MCF 10A (cell line): ENCODE measurements around the gene TRIM41. TPM values are rescaled to one million over a fixed set of nuclear protein-coding genes. Genes with fewer than 3 reads are reported as not detected.

ENCODE experiments used
- BruUV-seq: library from RNA; stranded (reverse); fragments of 400-500 nt; replicated peaks from 2 replicates; lab custom pipeline; 2021; lab: Mats Ljungman, UMichigan
- CTCF ChIA-PET: fragments of 300-600 bp; sonication (Branson Sonifier 250); formaldehyde crosslinking; extraction: SDS; loops from one replicate; lab custom pipeline; 2021; ENCODE audit warnings: antibody characterized with exemption, inconsistent platforms; lab: Yijun Ruan, JAX
- POLR2A ChIA-PET: fragments of 300-600, 350-650 bp; sonication (Branson Sonifier 250); formaldehyde crosslinking; extraction: SDS; loops from one replicate; lab custom pipeline; 2020; ENCODE audit warnings: antibody characterized with exemption, inconsistent platforms; lab: Yijun Ruan, JAX
- DNase-seq: peaks from one replicate; pipeline ENCODE4 v3.0.0-alpha.2; 2018; ENCODE audit not compliant: unreplicated experiment
- H3K27ac Mint-ChIP-seq: one replicate; pipeline ENCODE4 v1.8.0; 2022; ENCODE audit warnings: mild to moderate bottlenecking, low read depth, mixed read lengths; ENCODE audit not compliant: unreplicated experiment
- H3K27me3 Mint-ChIP-seq: one replicate; pipeline ENCODE4 v1.8.0; 2022; ENCODE audit warnings: mixed read lengths; ENCODE audit not compliant: insufficient read depth, unreplicated experiment
- H3K36me3 Mint-ChIP-seq: one replicate; pipeline ENCODE4 v1.8.0; 2022; ENCODE audit warnings: mild to moderate bottlenecking, moderate library complexity, mixed read lengths; ENCODE audit not compliant: insufficient read depth, unreplicated experiment
- H3K4me1 Mint-ChIP-seq: one replicate; pipeline ENCODE4 v1.8.0; 2022; ENCODE audit warnings: mixed read lengths; ENCODE audit not compliant: insufficient read depth, unreplicated experiment
- H3K4me3 Mint-ChIP-seq: one replicate; pipeline ENCODE4 v1.8.0; 2022; ENCODE audit warnings: mild to moderate bottlenecking, moderate library complexity, mixed read lengths; ENCODE audit not compliant: unreplicated experiment
- H3K9me3 Mint-ChIP-seq: one replicate; pipeline ENCODE4 v1.8.0; 2022; ENCODE audit warnings: mixed read lengths; ENCODE audit not compliant: unreplicated experiment
- intact Hi-C: fragments of 100-400 bp; cut with micrococcal nuclease; formaldehyde crosslinking; loops from 2 replicates; pipeline ENCODE4 v1.14.1; 2022
- total RNA-seq: library from RNA; stranded (reverse); gene quantifications from 2 replicates; pipeline ENCODE4 v1.2.3, GENCODE V29; 2022
- TF ChIP-seq, protein P1 (sequence below): fragments of 200-600 bp; IDR thresholded peaks from one replicate; pipeline ENCODE4 v1.8.0; 2022; ENCODE audit warnings: antibody characterized with exemption, mild to moderate bottlenecking; ENCODE audit not compliant: unreplicated experiment

The TRIM41 gene
- total RNA-seq, 1 experiment from 2014 or later = 49.4 TPM

DNA sequence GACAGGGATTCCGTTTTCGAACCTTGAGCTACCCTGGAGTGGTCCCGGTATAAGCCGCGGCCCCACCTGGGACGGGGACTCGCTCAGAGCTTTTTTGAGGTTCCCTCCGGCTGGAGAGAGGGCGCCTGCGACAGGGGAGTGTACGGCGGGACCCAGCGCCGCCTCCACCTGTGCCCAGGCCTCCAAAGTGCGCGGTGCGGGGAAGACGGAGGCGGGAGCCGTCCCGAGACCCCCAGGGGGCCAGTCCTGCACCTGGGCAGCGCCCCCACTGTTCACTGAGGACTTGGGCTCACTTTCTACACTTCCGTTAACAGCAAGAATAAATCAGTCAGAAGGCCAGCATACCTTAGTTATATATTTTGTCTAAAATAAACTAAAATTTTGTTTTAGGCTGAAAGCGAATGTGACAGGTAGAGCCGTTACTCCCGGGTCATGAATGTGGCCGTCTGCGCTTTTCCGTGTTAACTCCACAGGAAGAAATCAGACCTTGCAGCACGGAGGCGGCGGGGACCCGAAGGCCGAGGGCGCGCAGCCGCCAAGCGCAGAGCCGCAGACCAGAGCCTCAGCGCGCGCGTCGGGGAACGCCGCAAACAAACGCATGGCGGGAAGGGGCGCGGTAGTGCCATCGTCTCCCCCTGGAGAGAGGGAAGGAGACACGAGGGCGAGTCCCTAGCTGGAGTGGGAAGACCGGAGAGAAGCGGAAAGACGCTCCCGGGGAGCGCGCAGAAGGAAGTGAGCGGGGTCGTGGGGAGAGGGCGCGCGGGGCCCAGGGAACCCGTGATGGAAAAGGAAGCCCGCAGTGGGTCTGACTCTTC is 32.2 kb upstream of the TRIM41 start:
- CTCF ChIA-PET = interaction anchor here (0.6 to 7.4 kb wide), 10 partner anchors 13 to 897 kb away, joined by 3 to 67 read pairs (median 3); partner anchors contain the start of gene TRIM7
- POLR2A ChIA-PET = interaction anchor here (0.7 to 8.8 kb wide), 21 partner anchors 13 to 389 kb away, joined by 3 to 432 read pairs (median 7); partner anchors contain the start of genes MGAT1, RACK1, TRIM41 and TRIM52
- peaks cover 38% of the 10 kb centered on the region for H3K36me3 Mint-ChIP-seq
- H3K27me3 Mint-ChIP-seq = no peaks in the 10 kb centered on the region
- H3K4me1 Mint-ChIP-seq = peaks cover 14% of the 10 kb centered on the region
- no peak for DNase-seq
- TF ChIP-seq, protein P1, sequence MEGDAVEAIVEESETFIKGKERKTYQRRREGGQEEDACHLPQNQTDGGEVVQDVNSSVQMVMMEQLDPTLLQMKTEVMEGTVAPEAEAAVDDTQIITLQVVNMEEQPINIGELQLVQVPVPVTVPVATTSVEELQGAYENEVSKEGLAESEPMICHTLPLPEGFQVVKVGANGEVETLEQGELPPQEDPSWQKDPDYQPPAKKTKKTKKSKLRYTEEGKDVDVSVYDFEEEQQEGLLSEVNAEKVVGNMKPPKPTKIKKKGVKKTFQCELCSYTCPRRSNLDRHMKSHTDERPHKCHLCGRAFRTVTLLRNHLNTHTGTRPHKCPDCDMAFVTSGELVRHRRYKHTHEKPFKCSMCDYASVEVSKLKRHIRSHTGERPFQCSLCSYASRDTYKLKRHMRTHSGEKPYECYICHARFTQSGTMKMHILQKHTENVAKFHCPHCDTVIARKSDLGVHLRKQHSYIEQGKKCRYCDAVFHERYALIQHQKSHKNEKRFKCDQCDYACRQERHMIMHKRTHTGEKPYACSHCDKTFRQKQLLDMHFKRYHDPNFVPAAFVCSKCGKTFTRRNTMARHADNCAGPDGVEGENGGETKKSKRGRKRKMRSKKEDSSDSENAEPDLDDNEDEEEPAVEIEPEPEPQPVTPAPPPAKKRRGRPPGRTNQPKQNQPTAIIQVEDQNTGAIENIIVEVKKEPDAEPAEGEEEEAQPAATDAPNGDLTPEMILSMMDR = peak; percentile 26
- BruUV-seq = no TSS peak
- peak overlapping the region; percentile 96 for H3K4me3 Mint-ChIP-seq
- no peaks in the 10 kb centered on the region for H3K9me3 Mint-ChIP-seq
- intact Hi-C loops = loop anchor here (1.0 kb wide), 2 partner anchors 16 to 53 kb away; no protein-coding TSS in a partner anchor
- H3K27ac Mint-ChIP-seq = peak overlapping the region; percentile 88

DNA sequence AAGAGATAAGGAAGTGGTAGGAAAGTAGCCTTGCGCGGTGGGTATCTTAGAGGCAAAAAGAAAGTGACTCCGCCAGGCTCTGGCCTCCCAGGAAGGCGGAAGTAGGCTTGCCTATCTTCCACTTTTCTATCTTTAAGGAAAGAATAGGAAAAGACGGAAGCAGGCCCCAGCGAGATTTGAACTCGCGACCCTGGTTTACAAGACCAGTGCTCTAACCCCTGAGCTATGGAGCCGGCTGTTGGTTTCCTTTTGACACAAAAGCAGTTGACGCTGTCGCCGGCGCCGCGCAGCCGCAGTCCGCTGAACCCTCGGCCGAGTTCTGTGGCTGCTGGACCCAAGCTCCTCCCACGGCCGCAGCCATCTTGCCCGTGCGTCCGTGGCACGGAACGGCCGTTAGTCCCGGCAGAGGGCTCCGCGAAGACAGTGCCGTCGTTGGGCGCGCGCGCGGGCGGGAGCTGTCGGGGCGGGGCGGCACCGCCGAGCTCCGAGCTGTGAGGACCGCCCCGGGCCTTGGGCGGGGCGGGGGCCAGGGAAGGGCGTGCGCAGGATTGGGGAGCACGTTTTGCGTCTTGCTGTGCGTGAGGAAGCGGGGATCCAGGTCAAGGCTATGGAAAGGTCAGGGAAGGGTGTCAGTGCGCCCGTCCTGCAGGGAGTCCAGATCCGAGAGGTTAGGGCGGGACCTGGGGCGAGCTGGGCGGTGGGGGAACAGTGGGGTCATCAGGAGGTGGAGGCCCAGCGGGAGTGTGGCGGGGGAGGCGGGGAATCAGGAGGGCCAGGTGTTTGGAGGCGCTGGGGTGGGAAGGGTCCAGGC is 31.4 kb upstream of the TRIM41 start:
- ChIA-PET CTCF (interaction anchor here (0.7 to 7.4 kb wide), 7 partner anchors 12 to 323 kb away, joined by 3 to 67 read pairs (median 3); partner anchors contain the start of gene TRIM7), POLR2A (interaction anchor here (0.5 to 8.8 kb wide), 21 partner anchors 12 to 1321 kb away, joined by 3 to 432 read pairs (median 4); partner anchors contain the start of genes MGAT1, RACK1, TRIM41 and TRIM52)
- DNase-seq = peak; percentile 97
- Mint-ChIP-seq H3K27ac (peak overlapping the region; percentile 88), H3K9me3 (no peaks in the 10 kb centered on the region), H3K4me3 (peak overlapping the region; percentile 96), H3K4me1 (peaks cover 14% of the 10 kb centered on the region), H3K36me3 (peaks cover 38% of the 10 kb centered on the region), H3K27me3 (no peaks in the 10 kb centered on the region)
- BruUV-seq = no TSS peak
- intact Hi-C loops = loop anchor here (1.0 kb wide), 2 partner anchors 16 to 53 kb away; no protein-coding TSS in a partner anchor
- TF ChIP-seq, protein P1 = no peak

DNA sequence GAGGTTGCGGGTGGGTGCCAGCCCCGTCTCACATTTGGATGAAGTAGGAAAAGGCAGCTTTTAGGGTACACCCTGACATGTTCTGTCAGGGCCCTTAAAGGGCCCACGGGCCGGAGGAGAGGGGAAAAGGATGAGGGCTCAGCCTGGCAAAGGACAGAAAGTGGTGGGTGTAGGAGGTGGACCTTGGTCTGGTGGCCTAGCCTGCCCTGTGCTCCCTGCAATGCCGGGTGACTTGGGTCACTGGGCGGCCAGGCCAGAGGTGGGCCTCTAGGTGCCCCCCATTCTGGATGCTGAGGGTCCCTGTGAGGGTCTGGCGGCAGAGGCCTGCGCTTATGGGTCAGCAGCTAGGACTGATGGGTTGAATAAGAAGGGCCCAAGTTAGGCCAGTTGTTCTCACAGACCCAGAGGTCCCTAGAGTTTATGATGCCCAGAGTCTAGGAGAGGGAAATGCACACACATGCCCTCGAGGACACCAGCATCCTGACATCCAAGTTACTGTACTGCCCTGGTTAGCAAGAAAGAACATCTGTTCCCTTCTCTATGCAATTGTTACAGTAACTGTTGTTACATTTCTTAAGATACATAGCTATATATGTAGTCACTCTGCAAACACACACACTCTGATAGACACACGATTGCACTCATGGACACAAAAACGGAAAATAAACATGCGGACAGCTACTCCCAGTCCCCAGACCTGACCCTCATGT is 30.6 kb upstream of the TRIM41 start:
- TF ChIP-seq, protein P1 = no peak
- peak overlapping the region; percentile 96 for H3K4me3 Mint-ChIP-seq
- H3K36me3 Mint-ChIP-seq = peaks cover 34% of the 10 kb centered on the region
- peak; percentile 20 for DNase-seq
- intact Hi-C loops = no loop called here
- ChIA-PET CTCF (interaction anchor here (0.6 to 7.4 kb wide), 6 partner anchors 9 to 324 kb away, joined by 3 to 67 read pairs (median 3); partner anchors contain the start of gene TRIM7), POLR2A (interaction anchor here (0.8 to 8.8 kb wide), 17 partner anchors 12 to 1322 kb away, joined by 3 to 432 read pairs (median 7); partner anchors contain the start of genes MGAT1, RACK1, TRIM41 and TRIM52)
- no peaks in the 10 kb centered on the region for H3K27me3 Mint-ChIP-seq
- peak overlapping the region; percentile 88 for H3K27ac Mint-ChIP-seq
- no peaks in the 10 kb centered on the region for H3K9me3 Mint-ChIP-seq
- peaks cover 14% of the 10 kb centered on the region for H3K4me1 Mint-ChIP-seq
- BruUV-seq = TSS peak; percentile 23
